G401.6 (cell line): Measurements from ENCODE around the gene OR8D1.
"Not testable (repeated sequence)": the region's sequence is repeated elsewhere in the genome, so short reads cannot be mapped to it uniquely, and the experiment has no call there.

ENCODE experiments used
- FAIRE-seq: peaks from 2 replicates; lab custom pipeline; 2012; peaks lifted over from hg19 to GRCh38; lab: Jason Lieb, UNC

The OR8D1 gene

DNA sequence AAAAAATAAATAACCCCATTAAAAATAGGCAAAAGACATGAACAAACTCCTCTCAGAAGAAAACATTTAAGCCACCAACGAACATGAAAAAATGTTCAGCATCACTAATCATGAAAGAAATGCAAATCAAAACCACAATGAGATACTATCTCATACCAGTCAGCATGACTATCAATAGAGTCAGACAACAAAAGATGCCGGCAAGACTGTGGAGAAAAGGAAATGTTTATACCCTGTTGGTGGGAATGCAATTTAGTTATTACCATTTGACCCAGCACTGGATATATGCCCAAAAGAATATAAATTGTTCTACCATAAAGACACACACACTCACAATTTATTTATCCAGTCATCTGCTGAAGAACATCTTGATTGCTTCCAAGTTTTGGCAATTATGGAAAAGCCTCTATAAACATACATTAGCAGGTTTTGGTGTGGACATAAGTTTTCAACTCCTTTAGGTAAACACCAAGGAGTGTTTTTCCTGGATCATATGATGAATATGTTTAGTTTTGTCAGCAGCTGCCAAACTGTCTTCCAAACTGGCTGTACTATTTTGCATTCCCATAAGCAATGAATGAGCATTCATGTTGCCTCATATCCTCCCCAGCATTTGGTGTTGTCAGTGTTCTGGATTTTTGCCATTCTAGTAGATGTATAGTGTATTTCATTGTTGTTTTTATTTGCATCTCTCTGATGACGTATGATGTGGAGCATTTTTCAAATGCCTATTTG, 28.0 kb downstream of the OR8D1 start:
- no peak for FAIRE-seq

DNA sequence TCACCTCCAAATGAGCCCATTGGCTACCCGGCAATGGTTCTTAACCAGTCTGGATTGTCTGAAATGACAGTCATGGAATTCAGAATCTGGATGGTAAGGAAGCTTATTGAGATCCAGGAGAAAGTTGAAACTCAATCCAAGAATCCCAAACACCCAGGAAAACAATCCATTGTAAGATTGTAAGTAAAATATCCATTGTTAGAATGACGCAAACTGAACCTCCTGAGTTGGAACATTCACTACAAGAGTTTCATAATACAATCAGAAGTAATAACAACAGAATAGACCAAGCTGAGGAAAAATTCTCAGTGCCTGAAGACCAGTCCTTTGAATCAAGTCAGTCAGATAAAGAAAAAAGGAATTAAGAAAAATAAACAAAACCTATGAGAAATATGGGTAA, 35.5 kb downstream of the OR8D1 start:
- FAIRE-seq: no peak

DNA sequence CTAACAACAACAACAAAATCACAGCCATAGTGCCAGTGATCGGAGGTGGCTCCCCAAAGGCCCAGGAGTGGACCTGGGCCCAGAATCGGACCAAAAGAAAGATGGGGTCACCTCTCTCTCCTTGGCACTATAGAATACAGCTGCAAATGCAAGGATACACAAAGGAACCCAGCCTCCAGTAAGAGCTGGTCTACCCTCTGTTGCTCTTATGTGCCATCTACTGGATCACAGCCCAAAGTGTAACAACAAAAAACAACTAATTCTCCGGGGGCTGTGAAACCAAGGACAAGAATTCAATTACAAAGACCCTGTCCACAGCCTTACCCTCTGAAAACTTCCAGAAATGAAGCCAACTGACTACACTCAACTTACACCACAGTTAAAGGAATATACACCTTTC, 35.9 kb downstream of the OR8D1 start:
- no peak for FAIRE-seq

DNA sequence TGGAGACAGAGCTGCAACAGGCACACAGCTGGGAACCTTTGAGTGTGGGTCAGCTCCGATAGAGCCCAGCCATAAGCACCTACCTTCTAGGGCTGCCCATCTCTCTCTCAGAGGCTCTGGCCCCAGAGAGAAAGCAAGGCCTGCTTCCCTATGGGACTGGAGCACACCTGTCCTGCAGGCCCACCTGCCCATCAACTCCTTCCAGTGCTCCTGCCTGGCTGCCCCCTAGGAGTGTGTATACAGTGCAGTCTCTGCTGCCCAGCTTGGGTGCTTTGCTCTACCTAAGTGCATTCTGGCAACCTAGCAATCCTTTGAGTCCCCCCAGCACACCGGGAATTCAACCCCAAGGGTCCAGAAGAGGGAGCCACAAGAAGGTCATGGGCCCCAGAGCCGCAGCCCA, 36.5 kb downstream of the OR8D1 start:
- FAIRE-seq: no peak

DNA sequence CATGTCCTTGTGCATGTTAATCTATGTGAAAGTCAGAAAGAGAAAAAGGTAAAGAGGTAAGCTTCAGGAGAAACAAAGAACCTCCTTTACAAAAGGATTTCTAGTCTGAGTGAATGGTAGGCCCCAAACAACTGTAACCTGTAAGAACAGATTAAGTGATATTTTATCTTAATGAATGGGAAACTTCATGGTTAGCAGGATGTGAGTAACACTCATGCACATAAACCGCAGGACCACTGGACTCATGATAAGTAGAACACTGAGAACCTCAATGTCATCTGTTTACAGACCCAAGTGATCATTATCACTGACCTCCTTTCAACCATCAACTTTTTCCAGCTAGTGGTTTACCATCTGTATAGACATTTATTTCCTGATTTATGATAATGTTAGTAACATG, 37.7 kb downstream of the OR8D1 start:
- no peak for FAIRE-seq

DNA sequence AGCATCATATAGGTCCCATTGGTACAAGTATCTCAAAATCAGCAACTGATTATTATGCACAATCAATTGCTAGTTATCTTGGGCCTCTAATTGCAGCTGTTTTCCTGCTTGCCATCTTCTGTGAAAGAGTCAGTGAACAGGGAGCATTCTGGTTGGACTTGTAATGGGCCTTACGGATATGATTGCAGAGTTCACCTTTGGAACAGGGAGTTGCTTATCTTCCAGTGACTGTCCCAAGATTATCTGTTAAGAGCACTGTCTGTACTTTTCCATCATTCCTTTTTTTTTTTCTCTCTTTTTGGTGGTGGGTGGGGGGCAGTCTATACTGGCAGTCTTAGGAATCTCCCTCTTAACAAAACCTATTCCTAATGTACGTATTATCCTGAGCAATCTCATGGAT, 39.7 kb downstream of the OR8D1 start:
- no peak for FAIRE-seq

DNA sequence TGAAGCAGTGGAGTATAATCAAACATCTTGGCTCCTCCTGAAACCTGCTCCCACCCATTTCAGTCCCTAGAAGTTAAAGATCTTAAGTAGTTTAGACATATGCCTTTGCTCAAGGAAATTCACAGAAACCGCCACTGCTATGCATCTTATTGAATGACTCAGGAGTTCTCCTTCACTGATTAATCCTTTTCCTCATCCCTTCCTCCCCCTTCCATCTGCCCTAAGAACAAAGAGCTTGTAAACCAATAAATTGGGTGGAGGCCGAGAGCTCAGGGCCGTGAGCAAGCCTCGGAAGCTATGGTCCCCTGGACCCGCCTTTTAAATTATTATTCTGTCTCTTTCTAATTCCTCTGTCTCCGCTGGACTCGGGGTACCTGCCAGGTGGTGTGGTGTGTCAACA, 42.9 kb downstream of the OR8D1 start:
- not testable (repeated sequence) for FAIRE-seq

DNA sequence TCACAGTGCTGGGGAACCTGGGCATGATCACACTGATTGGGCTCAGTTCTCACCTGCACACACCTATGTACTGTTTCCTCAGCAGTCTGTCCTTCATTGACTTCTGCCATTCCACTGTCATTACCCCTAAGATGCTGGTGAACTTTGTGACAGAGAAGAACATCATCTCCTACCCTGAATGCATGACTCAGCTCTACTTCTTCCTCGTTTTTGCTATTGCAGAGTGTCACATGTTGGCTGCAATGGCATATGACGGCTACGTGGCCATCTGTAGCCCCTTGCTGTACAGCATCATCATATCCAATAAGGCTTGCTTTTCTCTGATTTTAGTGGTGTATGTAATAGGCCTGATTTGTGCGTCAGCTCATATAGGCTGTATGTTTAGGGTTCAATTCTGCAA, 48.7 kb downstream of the OR8D1 start:
- FAIRE-seq: not testable (repeated sequence)

DNA sequence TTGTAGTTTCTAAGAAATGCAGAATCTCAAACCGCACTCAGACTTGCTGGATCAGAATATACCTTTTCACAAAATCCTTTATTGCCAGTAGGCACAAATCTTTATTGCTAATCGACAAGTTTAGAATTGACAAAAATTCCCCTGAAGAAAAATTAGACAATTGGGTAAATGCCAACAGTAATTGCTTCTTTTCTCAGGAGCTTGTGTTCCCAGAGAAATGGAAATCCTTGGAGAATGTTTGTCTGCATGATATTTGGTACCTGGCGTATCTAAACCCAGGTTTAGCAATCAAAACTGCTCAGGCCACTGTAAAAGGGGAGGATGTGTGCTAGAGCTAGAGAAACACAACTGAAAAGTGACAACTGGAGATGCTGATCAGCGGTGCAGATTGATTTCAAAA, 57.7 kb downstream of the OR8D1 start, which contains the start of gene OR8G5:
TSS of gene OR8G5 (plus strand) at position 301 of the 400 bp plus-strand sequence. CDS start 8,556 bp downstream, outside the sequence.
- no peak for FAIRE-seq
